A549 (cell line): ENCODE measurements around the gene TCF7L2. TPM values are rescaled to one million over a fixed set of nuclear protein-coding genes. Genes with fewer than 3 reads are reported as not detected.

ENCODE experiments used
- ATAC-seq, 2 experiments: fragments of 200-7000 bp in 1 of 2; fragments of >200 bp in 1 of 2; cut with Nextera tagmentation in 1 of 2; cut with Tn5 transposase in 1 of 2; 3 replicates each; pipeline versions ENCODE4 v1.8.0 to v1.9.1; 2018 to 2020; ENCODE audit warnings: mild to moderate bottlenecking in 1 of 2, moderate library complexity in 1 of 2
- CTCF ChIA-PET: fragments of 300-600 bp; sonication (Branson Sonifier 250); formaldehyde crosslinking; extraction: SDS; loops from one replicate; lab custom pipeline; 2021; ENCODE audit warnings: antibody characterized with exemption, inconsistent platforms; lab: Yijun Ruan, JAX
- POLR2A ChIA-PET: fragments of 350-600 bp; formaldehyde crosslinking; extraction: SDS; loops from one replicate; lab custom pipeline; 2021; ENCODE audit warnings: antibody characterized with exemption, inconsistent platforms; lab: Yijun Ruan, JAX
- DNase-seq, 2 experiments: peaks; one replicate each; pipeline versions ENCODE4 v3.0.0 to v3.0.0-alpha.2; 2011 to 2016; ENCODE audit warnings: low read depth in 1 of 2, low spot score in 1 of 2
- FAIRE-seq: peaks from 2 replicates; lab custom pipeline; 2011; peaks lifted over from hg19 to GRCh38; lab: Jason Lieb, UNC
- H3K27ac ChIP-seq, 2 experiments: fragments of >200 bp; sonication (Bioruptor Twin); formaldehyde crosslinking; 3 replicates each; pipeline ENCODE4 v1.5.1; 2016 to 2017
- H3K4me1 ChIP-seq: fragments of >200 bp; sonication (Bioruptor Twin); formaldehyde crosslinking; 3 replicates; pipeline ENCODE4 v1.6.1; 2016
- H3K4me2 ChIP-seq: fragments of >200 bp; sonication (Bioruptor Twin); formaldehyde crosslinking; 3 replicates; pipeline ENCODE4 v1.6.1; 2016
- H3K4me3 ChIP-seq: fragments of >200 bp; sonication (Bioruptor Twin); formaldehyde crosslinking; 3 replicates; pipeline ENCODE4 v1.5.1; 2016
- H3K9me3 ChIP-seq: fragments of >200 bp; sonication (Bioruptor Twin); formaldehyde crosslinking; 3 replicates; pipeline ENCODE4 v1.6.1; 2016
- ATOH8 ChIP-seq: fragments of 250-450 bp; sonication (Bioruptor Pico); IDR thresholded peaks from 2 replicates; pipeline ENCODE4 v1.5.0; 2020; ENCODE audit warnings: low read depth, mild to moderate bottlenecking, moderate library complexity
- CBX8 ChIP-seq: fragments of 200-600 bp; sonication (generic); IDR thresholded peaks from 2 replicates; pipeline ENCODE4 v1.6.1; 2016
- E2F6 ChIP-seq: IDR thresholded peaks from 2 replicates; pipeline ENCODE4 v1.6.1; 2012; ENCODE audit warnings: low read depth, borderline replicate concordance
- ESRRA ChIP-seq: fragments of 150-350 bp; IDR thresholded peaks from 2 replicates; pipeline ENCODE4 v1.6.1; 2014; ENCODE audit warnings: mild to moderate bottlenecking, low read length, borderline replicate concordance
- FOSL2 ChIP-seq, 2 experiments: fragments of 450-650 bp in 1 of 2; fragments of >200 bp in 1 of 2; sonication (Bioruptor Twin) in 1 of 2; formaldehyde crosslinking; IDR thresholded peaks; 2 replicates each; pipeline versions ENCODE4 v1.5.0 to v1.6.1; 2016 to 2020; ENCODE audit warnings: mild to moderate bottlenecking in 1 of 2, moderate library complexity in 1 of 2
- GATA3 ChIP-seq: IDR thresholded peaks from 2 replicates; pipeline ENCODE4 v1.6.1; 2012; ENCODE audit warnings: borderline replicate concordance
- HMGXB4 ChIP-seq: fragments of 250-450 bp; sonication (Bioruptor Pico); IDR thresholded peaks from 2 replicates; pipeline ENCODE4 v1.5.0; 2021; ENCODE audit warnings: mild to moderate bottlenecking, moderate library complexity, borderline replicate concordance
- JUN ChIP-seq, 2 experiments: fragments of >200 bp; sonication (Bioruptor Twin); formaldehyde crosslinking; IDR thresholded peaks; 2 replicates in 1 of 2; 3 replicates in 1 of 2; pipeline ENCODE4 v1.6.1; 2016 to 2017
- JUNB ChIP-seq: fragments of >200 bp; sonication (Bioruptor Twin); formaldehyde crosslinking; IDR thresholded peaks from 2 replicates; pipeline ENCODE4 v1.6.1; 2016
- MAX ChIP-seq: IDR thresholded peaks from 2 replicates; pipeline ENCODE4 v1.6.1; 2012
- MAZ ChIP-seq: fragments of 150-350 bp; IDR thresholded peaks from 2 replicates; pipeline ENCODE4 v1.6.1; 2014; ENCODE audit warnings: antibody characterized with exemption, low read depth, low read length, borderline replicate concordance
- NFE2L2 ChIP-seq: fragments of 150-350 bp; conservative IDR thresholded peaks from 2 replicates; pipeline ENCODE4 v1.6.1; 2014; ENCODE audit warnings: low read length
- PBX3 ChIP-seq: IDR thresholded peaks from 2 replicates; pipeline ENCODE4 v1.6.1; 2012
- PHF8 ChIP-seq: fragments of 200-600 bp; sonication (generic); IDR thresholded peaks from 2 replicates; pipeline ENCODE4 v1.6.1; 2016; ENCODE audit warnings: low read depth, mild to moderate bottlenecking, antibody characterized with exemption, moderate library complexity, borderline replicate concordance
- RAD21 ChIP-seq, 2 experiments: fragments of >200 bp in 1 of 2; sonication (Bioruptor Twin) in 1 of 2; formaldehyde crosslinking in 1 of 2; IDR thresholded peaks in 1 of 2; conservative IDR thresholded peaks in 1 of 2; 2 replicates in 1 of 2; 3 replicates in 1 of 2; pipeline ENCODE4 v1.6.1; 2012 to 2018; ENCODE audit warnings: inconsistent platforms in 1 of 2
- REST ChIP-seq: fragments of 200-600 bp; sonication (generic); IDR thresholded peaks from 2 replicates; pipeline ENCODE4 v1.6.1; 2016; ENCODE audit warnings: antibody characterized with exemption, mild to moderate bottlenecking, moderate library complexity
- SMC3 ChIP-seq: fragments of >200 bp; sonication (Bioruptor Twin); formaldehyde crosslinking; IDR thresholded peaks from 3 replicates; pipeline ENCODE4 v1.6.1; 2018; ENCODE audit warnings: inconsistent platforms
- TFCP2L1 ChIP-seq: fragments of 250-450 bp; sonication (Bioruptor Pico); IDR thresholded peaks from 2 replicates; pipeline ENCODE4 v1.5.0; 2021; ENCODE audit warnings: mild to moderate bottlenecking
- USF2 ChIP-seq: fragments of 450-650 bp; IDR thresholded peaks from 2 replicates; pipeline ENCODE4 v1.6.1; 2014; ENCODE audit warnings: antibody characterized with exemption
- ZSCAN20 ChIP-seq: fragments of 250-450 bp; sonication (Bioruptor Pico); IDR thresholded peaks from 2 replicates; pipeline ENCODE4 v1.8.0; 2022; ENCODE audit warnings: mild to moderate bottlenecking, moderate library complexity
- WGBS: methylation state at CpG from one replicate; pipeline ENCODE4 v1.1.6; 2017; ENCODE audit errors: missing lambda C conversion rate; 5-methylcytosine and 5-hydroxymethylcytosine counted together
- polyA minus RNA-seq: library from RNA; depleted of rRNA, polyadenylated mRNA; stranded (reverse); fragments of >200 nt; gene quantifications from 2 replicates; pipeline ENCODE4 v1.2.3, GENCODE V29; 2011; rRNA and poly(A)+ RNA removed
- polyA plus RNA-seq, 4 experiments: library from polyadenylated mRNA; depleted of rRNA in 3 of 4; stranded (reverse); fragments of >200 nt; fragmentation: RNase III in 1 of 4; extraction: RNeasy Plus Mini Kit Qiagen cat#74134 plus additional on column Dnase treatment in 1 of 4; gene quantifications; 2 replicates in 3 of 4; 3 replicates in 1 of 4; pipeline ENCODE4 v1.2.3, GENCODE V29; 2011 to 2017

The TCF7L2 gene
- polyA plus RNA-seq (2011; rRNA removed) (11.3 and 15.8 TPM in 2 replicates), polyA plus RNA-seq (2017; fragmentation: RNase III; extraction: RNeasy Plus Mini Kit Qiagen cat#74134 plus additional on column Dnase treatment) (14.4 to 16.5 TPM (median 14.5 TPM) in 3 replicates), polyA minus RNA-seq (30.2 and 36.0 TPM in 2 replicates)
- polyA plus RNA-seq (2012; cell fraction: cytosol; rRNA removed) = 25.6 and 26.7 TPM in 2 replicates
- polyA plus RNA-seq (2012; cell fraction: nucleus; rRNA removed) = 54.2 and 56.7 TPM in 2 replicates

GRCh38 chr10:112949875-112950507 lies at the start of gene TCF7L2:
Gene TCF7L2 (plus strand): TSS chr10:112950247. CDS start chr10:112950757, 510 bp downstream.
- DNase-seq (peak; percentile 94 to 98), ATAC-seq (peak; percentile 70 to 88), FAIRE-seq (no peak)
- TF ChIP-seq MAX = peak; percentile 50
- TF ChIP-seq RAD21 (conservative IDR thresholded peaks at IDR 0.05 in 1 of 2, IDR thresholded peaks at IDR 0.05 in 1 of 2) = peak; percentile 13 to 48; a peak in 4 of 5 replicates
- no peak for TF ChIP-seq ATOH8 (CRISPR knock-in tag)
- no peak for TF ChIP-seq CBX8
- no peak for TF ChIP-seq E2F6
- TF ChIP-seq SMC3 = peak; percentile 50; the same call in 2 of the 3 replicates
- peak; percentile 80; the same call in 1 of the 2 replicates for TF ChIP-seq MAZ
- TF ChIP-seq NFE2L2 = no peak
- TF ChIP-seq JUN (IDR thresholded peaks at IDR 0.05) = peak in 1 of 2 experiments; percentile 53; a peak in 2 of 5 replicates
- peak; percentile 80 for TF ChIP-seq PBX3
- ChIA-PET POLR2A (interaction anchor here (0.7 to 2.5 kb wide), 11 partner anchors 9 to 380 kb away, joined by 3 to 17 read pairs (median 5); no protein-coding TSS in a partner anchor), CTCF (interaction anchor here (0.6 to 0.7 kb wide), 3 partner anchors 94 to 231 kb away, joined by 3 to 6 read pairs (median 5); no protein-coding TSS in a partner anchor)
- WGBS = 1% methylated on average over 28 of the region's 39 CpGs
- peak within 1 kb of the TSS; percentile 98 to 99 for H3K27ac ChIP-seq
- peak within 1 kb of the TSS; percentile 84 for H3K4me3 ChIP-seq
- peaks cover 27% of the 10 kb centered on the region for H3K4me1 ChIP-seq
- H3K4me2 ChIP-seq = peak within 1 kb of the TSS; percentile 91
- no peaks in the 10 kb centered on the region for H3K9me3 ChIP-seq

GRCh38 chr10:112902730-112903129 lies 47.3 kb upstream of the TCF7L2 start:
- POLR2A ChIA-PET = no interaction called here
- WGBS = 96% methylated on average over 1 of the region's 1 CpG
- peaks cover 4% of the 10 kb centered on the region for H3K9me3 ChIP-seq
- H3K4me3 ChIP-seq = no peak overlapping the region
- H3K4me1 ChIP-seq = peaks cover 52% of the 10 kb centered on the region
- DNase-seq (no peak), ATAC-seq (no peak), FAIRE-seq (no peak)
- H3K4me2 ChIP-seq = no peak overlapping the region
- no peak for TF ChIP-seq HMGXB4 (CRISPR knock-in tag)
- no peak for TF ChIP-seq MAX
- no peak for TF ChIP-seq USF2
- no peak for TF ChIP-seq PHF8
- no peak for TF ChIP-seq ZSCAN20 (CRISPR knock-in tag)
- no peak for TF ChIP-seq FOSL2 (IDR thresholded peaks at IDR 0.05)
- TF ChIP-seq FOSL2 (CRISPR knock-in tag; IDR thresholded peaks at IDR 0.05) = no peak
- no peak for TF ChIP-seq TFCP2L1 (CRISPR knock-in tag)
- no peak for TF ChIP-seq JUNB
- TF ChIP-seq E2F6 = no peak
- TF ChIP-seq ESRRA = no peak
- no peak for TF ChIP-seq GATA3
- TF ChIP-seq REST = no peak
- H3K27ac ChIP-seq = peak overlapping the region; percentile 7 to 90; a peak in 4 of 6 replicates
- CTCF ChIA-PET = interaction anchor here (1.4 kb wide), 1 partner anchor 90 kb away, joined by 4 read pairs; no protein-coding TSS in a partner anchor
